Stimulated activated CD4-positive, alpha-beta T cell treated with anti-CD3 and anti-CD28 coated beads, TNF-alpha, amount 100 ng/mL, for 24 hours (primary cell): ENCODE results near the gene CDC14A.
"Not testable (repeated sequence)": the region's sequence is repeated elsewhere in the genome, so short reads cannot be mapped to it uniquely, and the experiment has no call there.

Source experiments
- DNase-seq, 3 experiments: peaks; one replicate each; pipeline ENCODE4 v3.0.0-alpha.2; 2020; ENCODE audit warnings: low read depth in 3 of 3

Gene CDC14A

GRCh38 chr1:100352267-100353070, at the start of gene CDC14A:
CDC14A (plus strand) TSS chr1:100352506; CDS start chr1:100352955, 449 bp downstream.
- DNase-seq, result peak; percentile 57 to 87 (median 71)

GRCh38 chr1:100302739-100303138, 49.6 kb upstream of the CDC14A start:
- no peak for DNase-seq

DNA sequence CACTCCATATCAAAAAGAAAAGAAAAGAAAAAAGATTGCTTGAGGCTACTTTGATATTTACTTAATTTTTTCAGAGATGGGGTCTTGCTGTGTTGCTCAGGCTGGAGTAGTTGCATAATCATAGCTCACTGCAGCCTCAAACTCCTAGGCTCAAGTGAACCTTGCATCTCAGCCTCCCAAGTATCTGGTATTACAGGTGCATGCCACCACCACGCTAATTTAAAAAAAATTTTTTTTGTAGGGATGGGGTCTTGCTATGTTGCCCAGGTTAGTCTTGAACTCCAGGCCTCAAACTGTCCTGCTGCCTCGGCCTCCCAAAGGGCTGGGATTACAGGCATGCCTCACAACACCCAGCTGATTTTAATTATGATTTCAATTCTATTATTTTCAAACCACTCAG, 48.1 kb upstream of the CDC14A start:
- no peak for DNase-seq

DNA sequence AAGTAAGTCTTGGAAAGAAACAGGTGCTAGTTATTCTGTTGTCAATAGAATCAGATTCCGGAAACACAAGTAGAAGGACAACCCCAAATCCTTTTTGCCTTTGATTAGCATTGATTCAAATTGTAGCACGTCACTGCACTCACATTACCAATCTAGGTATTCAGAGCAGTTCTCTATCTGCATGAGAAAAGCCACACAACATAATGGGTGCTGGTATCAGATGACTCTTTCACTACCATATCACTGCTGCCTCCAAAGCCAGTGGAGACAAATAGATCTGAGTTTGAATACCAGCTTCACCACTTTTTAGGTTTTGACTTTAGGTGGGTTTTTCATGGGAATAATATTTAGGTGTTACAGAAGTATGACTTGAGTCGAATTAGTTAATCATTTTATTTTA, 47.4 kb upstream of the CDC14A start:
- no peak for DNase-seq

DNA sequence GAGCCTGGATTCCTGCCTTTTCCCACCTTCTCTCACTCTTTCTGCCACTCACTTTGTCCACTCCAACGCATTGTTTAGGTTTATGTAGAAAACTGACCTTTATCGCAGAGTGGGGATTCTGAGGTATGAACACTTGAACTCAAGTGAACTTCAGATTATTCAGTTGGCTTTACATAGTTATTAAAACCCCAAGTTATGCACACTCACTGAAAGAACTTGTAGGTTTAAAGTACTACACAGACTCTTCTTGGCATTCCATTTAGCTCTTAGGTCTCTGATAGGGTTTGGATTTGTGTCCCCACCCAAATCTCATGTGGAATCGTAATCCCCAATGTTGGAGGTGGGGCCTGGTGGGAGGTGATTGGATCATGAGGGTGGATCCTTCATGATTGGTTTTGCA, 46.4 kb upstream of the CDC14A start:
- DNase-seq, result no peak

- DNase-seq, result no peak
Observed at GRCh38 chr1:100306735-100307313, 45.5 kb upstream of the CDC14A start.

DNA sequence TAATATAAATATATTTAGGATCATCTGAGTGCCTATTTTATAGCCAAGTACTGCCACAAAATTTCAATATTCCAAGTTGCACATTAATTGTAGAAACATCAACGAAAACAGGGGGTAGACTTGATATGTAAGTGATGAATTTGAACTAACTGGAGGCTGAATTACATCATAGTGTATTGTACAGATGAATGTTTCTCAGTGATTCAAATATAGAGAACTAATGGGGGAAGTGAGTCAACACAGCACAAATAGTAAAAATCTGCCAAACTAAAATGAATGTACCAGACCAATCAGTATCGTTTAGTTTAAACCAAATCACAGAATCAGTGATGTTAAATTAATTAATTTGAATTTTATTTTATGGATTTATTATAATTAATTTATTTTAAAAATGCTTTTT, 43.5 kb upstream of the CDC14A start:
- no peak for DNase-seq

DNA sequence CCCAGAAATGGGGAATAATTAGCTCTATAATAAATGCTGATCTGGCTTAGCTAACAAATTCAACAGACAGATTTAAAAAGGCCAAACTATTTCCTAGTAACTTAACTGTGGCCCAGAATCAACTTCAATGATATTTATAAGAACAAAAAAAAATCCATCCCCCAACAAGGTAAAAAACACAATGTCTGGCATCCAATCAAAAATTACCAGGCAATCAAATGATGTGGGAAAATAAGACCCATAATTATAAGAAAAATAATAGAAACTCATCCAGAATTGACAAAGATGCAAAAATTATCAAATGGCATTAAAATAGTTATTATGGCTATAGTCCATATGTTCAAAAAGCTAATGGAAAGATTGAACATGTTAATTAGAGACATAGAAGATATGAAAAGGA, 42.4 kb upstream of the CDC14A start:
- no peak for DNase-seq

GRCh38 chr1:100313382-100313781, 38.9 kb upstream of the CDC14A start:
- DNase-seq, result no peak

- DNase-seq, result no peak
Observed at GRCh38 chr1:100316622-100317021, 35.7 kb upstream of the CDC14A start.

DNA sequence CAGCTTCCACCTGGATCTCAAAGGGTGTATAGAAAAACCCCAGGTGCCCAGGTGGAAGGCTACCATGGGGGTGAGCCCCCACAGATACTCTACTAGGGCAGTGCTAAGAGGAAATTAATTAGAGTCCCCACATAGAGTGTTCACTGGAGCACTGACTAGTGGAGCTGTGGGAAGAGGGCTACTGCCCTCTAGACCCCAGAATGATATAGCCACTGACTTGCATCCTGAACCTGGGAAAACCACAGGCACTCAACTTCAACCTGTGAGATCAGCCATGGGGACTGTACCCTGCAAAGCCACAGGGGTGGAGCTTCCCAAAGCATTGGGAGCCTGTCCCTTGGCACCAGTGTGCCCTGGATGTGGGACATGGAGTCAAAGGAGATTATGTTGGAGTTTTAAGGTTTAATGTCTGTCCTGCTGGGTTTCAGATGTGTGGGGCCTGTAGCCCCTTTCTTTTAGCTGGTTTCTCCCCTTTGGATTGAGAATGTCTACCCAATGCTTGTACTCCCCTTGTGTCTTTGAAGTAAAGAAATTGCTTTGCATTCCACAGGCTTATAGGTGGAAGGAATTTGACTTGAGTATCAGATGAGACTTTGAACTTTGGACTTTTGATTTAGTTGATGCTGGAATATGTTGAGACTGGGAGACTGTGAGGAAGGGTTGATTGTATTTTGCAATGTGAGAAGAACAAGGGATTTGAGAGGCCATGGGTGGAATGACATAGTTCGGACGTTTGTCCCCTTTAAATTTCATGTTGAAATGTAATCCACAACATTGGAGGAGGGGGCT, 31.8 kb upstream of the CDC14A start:
- DNase-seq, result no peak

GRCh38 chr1:100321100-100321493, 31.2 kb upstream of the CDC14A start:
- no peak for DNase-seq

DNA sequence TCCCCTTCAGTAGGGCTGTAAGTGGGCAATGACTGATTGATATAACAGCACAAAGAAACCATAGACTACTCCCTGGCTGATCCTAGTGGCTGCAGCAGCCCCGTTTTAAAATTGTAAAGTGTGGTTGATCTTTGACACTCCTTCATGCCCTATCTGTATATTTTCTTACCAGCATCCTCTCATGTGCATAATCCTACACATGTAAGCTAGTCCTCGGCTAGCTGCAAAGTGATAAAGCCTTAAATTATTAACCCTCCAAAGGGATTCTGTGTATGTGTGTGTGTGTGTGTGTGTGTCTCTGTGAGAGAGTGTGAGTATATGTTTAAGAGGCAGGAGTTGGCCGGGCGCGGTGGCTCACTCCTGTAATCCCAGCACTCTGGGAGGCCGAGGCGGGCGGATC, 30.8 kb upstream of the CDC14A start:
- no peak for DNase-seq

GRCh38 chr1:100322436-100323211, 29.7 kb upstream of the CDC14A start:
- no peak for DNase-seq

DNA sequence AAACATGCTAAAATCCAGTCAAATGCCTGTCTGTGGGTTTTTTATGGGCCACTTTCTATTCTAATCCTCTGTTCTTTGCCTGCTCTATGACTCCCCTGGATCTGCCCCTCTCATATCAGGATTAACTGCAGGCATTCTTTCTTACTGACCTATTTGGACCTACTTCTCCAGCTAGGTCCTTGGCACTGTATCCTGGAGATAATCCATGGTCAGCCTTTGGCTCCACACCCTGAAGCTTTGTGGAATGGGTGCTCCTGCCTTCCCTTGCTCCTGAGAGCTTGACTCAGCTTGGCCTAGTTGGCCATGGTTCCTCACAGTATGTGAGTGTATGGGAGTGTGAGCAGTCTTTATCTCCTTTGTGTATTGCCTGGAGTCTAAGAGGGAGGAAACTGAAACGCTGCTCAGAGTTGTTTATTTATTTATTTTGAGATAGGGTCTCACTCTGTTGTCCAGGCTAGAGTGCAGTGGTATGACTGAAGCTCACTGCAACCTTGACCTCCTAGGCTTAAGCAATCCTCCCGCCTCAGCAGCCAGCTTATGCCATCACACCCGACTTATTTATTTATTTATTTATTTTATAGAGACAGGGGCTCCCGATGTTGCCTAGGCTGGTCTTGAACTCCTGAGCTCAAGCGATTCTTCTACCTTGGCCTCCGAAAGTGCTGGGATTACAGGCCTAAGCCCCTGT, 28.7 kb upstream of the CDC14A start:
- no peak for DNase-seq

GRCh38 chr1:100325415-100326324, 26.6 kb upstream of the CDC14A start:
- DNase-seq, result no peak

- DNase-seq, result not testable (repeated sequence)
Observed at GRCh38 chr1:100326325-100326670, 26.0 kb upstream of the CDC14A start.

DNA sequence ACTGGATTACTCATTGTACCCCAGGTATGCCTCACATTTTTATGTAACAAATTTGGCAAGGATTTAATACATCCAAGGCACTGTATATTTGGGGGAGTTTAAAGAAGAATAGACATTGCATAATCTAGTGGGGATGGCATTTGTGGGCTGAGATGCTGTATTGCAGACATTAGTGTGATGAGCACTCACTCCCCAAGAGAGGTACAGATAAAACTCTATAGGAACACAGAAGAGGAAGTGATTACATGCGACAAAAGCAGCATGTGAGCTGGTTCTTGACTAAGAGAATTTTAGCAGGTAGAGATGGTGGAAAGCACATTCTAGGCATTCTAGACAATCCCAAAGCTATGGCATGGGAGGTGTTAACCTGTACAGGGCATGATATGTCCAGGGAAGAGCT, 24.2 kb upstream of the CDC14A start:
- DNase-seq, result no peak

DNA sequence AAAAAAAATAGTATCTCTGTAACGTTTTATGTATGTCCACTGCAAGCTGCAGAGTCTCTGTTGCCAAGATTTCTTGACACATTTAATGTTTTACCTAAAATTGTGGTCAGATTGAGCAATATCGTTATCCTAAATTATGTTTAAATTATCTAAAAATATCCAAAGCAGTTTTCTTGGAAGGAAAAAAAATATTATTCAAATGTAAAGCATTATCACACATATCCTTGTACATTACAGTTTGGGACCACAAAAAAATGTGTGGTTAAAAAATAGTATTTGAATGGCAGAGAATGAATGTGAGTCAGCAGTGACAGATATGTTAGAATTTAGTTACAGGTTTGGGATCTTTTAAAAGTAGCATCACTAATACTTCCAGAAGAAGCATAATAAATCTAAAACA, 21.2 kb upstream of the CDC14A start:
- DNase-seq, result not testable (repeated sequence)

DNA sequence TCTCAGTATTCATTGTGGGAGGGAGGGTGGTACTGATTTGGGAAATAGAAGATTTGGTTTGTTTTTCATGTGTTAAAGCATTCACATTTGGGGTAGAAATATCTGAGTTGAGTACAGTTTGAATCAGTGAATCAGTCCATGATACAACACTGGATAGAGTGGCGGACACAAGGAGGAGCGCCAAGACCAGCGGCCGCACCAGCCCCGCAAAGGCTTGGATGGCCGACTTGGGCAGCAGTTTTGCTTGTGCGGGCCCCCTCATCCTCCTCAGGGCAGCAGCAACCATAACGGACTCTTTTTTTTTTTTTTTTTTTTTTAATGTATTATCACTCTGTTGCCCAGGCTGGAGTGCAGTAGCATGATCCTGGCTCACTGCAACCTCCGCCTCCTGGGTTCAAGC, 20.0 kb upstream of the CDC14A start:
- no peak for DNase-seq
